HEK293 (cell line): ENCODE results near the gene MLLT3.
A peak's percentile ranks its signal among the peaks of the same experiment; 100 is the strongest.

Experiments
- CTCF ChIA-PET: fragments of 350-600 bp; formaldehyde crosslinking; extraction: SDS; loops from one replicate; lab custom pipeline; 2021; ENCODE audit warnings: antibody characterized with exemption; lab: Yijun Ruan, JAX
- POLR2A ChIA-PET: fragments of 300-600 bp; formaldehyde crosslinking; extraction: SDS; loops from one replicate; lab custom pipeline; 2020; ENCODE audit warnings: antibody characterized with exemption, inconsistent platforms; lab: Yijun Ruan, JAX
- H3K27ac ChIP-seq: fragments of 200-500 bp; sonication (Bioruptor generic); 2 replicates; pipeline ENCODE4 v1.5.1; 2014; ENCODE audit warnings: low read depth, low read length, control low read depth, inconsistent platforms; ENCODE audit errors: extremely low read depth
- H3K36me3 ChIP-seq, 2 experiments: fragments of 200-500 bp in 1 of 2; sonication (Bioruptor generic) in 1 of 2; 1 replicate in 1 of 2; 2 replicates in 1 of 2; pipeline ENCODE4 v1.5.1; 2014 to 2017; ENCODE audit warnings: inconsistent platforms in 2 of 2, low read length in 2 of 2; ENCODE audit not compliant: control insufficient read depth in 2 of 2, insufficient read depth in 1 of 2
- H3K4me1 ChIP-seq: fragments of 200-500 bp; sonication (Bioruptor generic); 2 replicates; pipeline ENCODE4 v1.5.1; 2014; ENCODE audit warnings: mild to moderate bottlenecking, low read length, inconsistent platforms; ENCODE audit not compliant: control insufficient read depth, insufficient read depth
- H3K4me3 ChIP-seq: 2 replicates; pipeline ENCODE4 v1.5.1; 2011; ENCODE audit warnings: low read depth, mild to moderate bottlenecking, control low read depth, low read length, moderate library complexity
- H3K9me3 ChIP-seq: fragments of 200-500 bp; sonication (Bioruptor generic); 2 replicates; pipeline ENCODE4 v1.5.1; 2014; ENCODE audit warnings: low read depth, low read length, inconsistent platforms; ENCODE audit not compliant: control insufficient read depth, insufficient read depth
- BCL11A ChIP-seq: fragments of 450-650 bp; formaldehyde crosslinking; IDR thresholded peaks from 2 replicates; pipeline ENCODE4 v1.5.1; 2016; ENCODE audit warnings: low read depth, missing biosample characterization, missing genetic modification characterization
- FEZF1 ChIP-seq: fragments of 450-650 bp; formaldehyde crosslinking; IDR thresholded peaks from 2 replicates; pipeline ENCODE4 v1.5.1; 2016; ENCODE audit warnings: missing biosample characterization, missing genetic modification characterization
- KLF9 ChIP-seq: fragments of 450-650 bp; formaldehyde crosslinking; IDR thresholded peaks from 2 replicates; pipeline ENCODE4 v1.5.1; 2016; ENCODE audit warnings: missing biosample characterization, missing genetic modification characterization, low read depth
- MYNN ChIP-seq: fragments of 450-650 bp; formaldehyde crosslinking; IDR thresholded peaks from 2 replicates; pipeline ENCODE4 v1.5.1; 2016; ENCODE audit warnings: missing biosample characterization, missing genetic modification characterization, borderline replicate concordance
- SETDB1 ChIP-seq: IDR thresholded peaks from one replicate; pipeline ENCODE4 v1.6.1; 2017; ENCODE audit warnings: mild to moderate bottlenecking, low read length, moderate library complexity, mixed read lengths; ENCODE audit not compliant: insufficient read length
- SP7 ChIP-seq: fragments of 450-650 bp; formaldehyde crosslinking; IDR thresholded peaks from 2 replicates; pipeline ENCODE4 v1.5.1; 2016; ENCODE audit warnings: missing biosample characterization, missing genetic modification characterization
- YY2 ChIP-seq: fragments of 450-650 bp; formaldehyde crosslinking; IDR thresholded peaks from 2 replicates; pipeline ENCODE4 v1.5.1; 2016; ENCODE audit warnings: missing biosample characterization, missing genetic modification characterization
- ZBTB17 ChIP-seq: fragments of 450-650 bp; formaldehyde crosslinking; IDR thresholded peaks from 2 replicates; pipeline ENCODE4 v1.5.1; 2016; ENCODE audit warnings: missing biosample characterization, missing genetic modification characterization
- ZNF23 ChIP-seq: fragments of 450-650 bp; formaldehyde crosslinking; IDR thresholded peaks from 2 replicates; pipeline ENCODE4 v1.5.1; 2016; ENCODE audit warnings: missing biosample characterization, missing genetic modification characterization, borderline replicate concordance
- ZNF335 ChIP-seq: fragments of 450-650 bp; formaldehyde crosslinking; conservative IDR thresholded peaks from 2 replicates; pipeline ENCODE4 v1.5.1; 2016; ENCODE audit warnings: missing biosample characterization, missing genetic modification characterization
- ZNF433 ChIP-seq: fragments of 450-650 bp; formaldehyde crosslinking; IDR thresholded peaks from 2 replicates; pipeline ENCODE4 v1.5.1; 2016; ENCODE audit warnings: missing biosample characterization, missing genetic modification characterization, low read depth
- ZNF600 ChIP-seq: fragments of 450-650 bp; formaldehyde crosslinking; IDR thresholded peaks from 2 replicates; pipeline ENCODE4 v1.5.1; 2016; ENCODE audit warnings: missing biosample characterization, missing genetic modification characterization
- ZNF626 ChIP-seq: fragments of 450-650 bp; sonication (Bioruptor Pico); formaldehyde crosslinking; IDR thresholded peaks from 2 replicates; pipeline ENCODE4 v1.5.1; 2018; ENCODE audit warnings: missing biosample characterization, missing genetic modification characterization, inconsistent platforms
- ZNF677 ChIP-seq: fragments of 450-650 bp; IDR thresholded peaks from 2 replicates; pipeline ENCODE4 v1.5.0; 2018; ENCODE audit warnings: missing biosample characterization, mild to moderate bottlenecking, missing genetic modification characterization, moderate library complexity
- ZNF830 ChIP-seq: fragments of 450-650 bp; IDR thresholded peaks from 2 replicates; pipeline ENCODE4 v1.5.0; 2018; ENCODE audit warnings: missing biosample characterization, missing genetic modification characterization, low read depth, mild to moderate bottlenecking, moderate library complexity
- TF ChIP-seq, protein P1 (sequence below): fragments of 450-650 bp; formaldehyde crosslinking; IDR thresholded peaks from 2 replicates; pipeline ENCODE4 v1.5.1; 2016; ENCODE audit warnings: missing biosample characterization, missing genetic modification characterization, low read depth
- TF ChIP-seq, protein P2 (sequence below): fragments of 450-650 bp; formaldehyde crosslinking; IDR thresholded peaks from 2 replicates; pipeline ENCODE4 v1.5.1; 2016; ENCODE audit warnings: missing biosample characterization, missing genetic modification characterization
- TF ChIP-seq, protein P3 (sequence below): fragments of 450-650 bp; formaldehyde crosslinking; IDR thresholded peaks from 2 replicates; pipeline ENCODE4 v1.5.1; 2017; ENCODE audit warnings: missing biosample characterization, missing genetic modification characterization

The MLLT3 gene

DNA sequence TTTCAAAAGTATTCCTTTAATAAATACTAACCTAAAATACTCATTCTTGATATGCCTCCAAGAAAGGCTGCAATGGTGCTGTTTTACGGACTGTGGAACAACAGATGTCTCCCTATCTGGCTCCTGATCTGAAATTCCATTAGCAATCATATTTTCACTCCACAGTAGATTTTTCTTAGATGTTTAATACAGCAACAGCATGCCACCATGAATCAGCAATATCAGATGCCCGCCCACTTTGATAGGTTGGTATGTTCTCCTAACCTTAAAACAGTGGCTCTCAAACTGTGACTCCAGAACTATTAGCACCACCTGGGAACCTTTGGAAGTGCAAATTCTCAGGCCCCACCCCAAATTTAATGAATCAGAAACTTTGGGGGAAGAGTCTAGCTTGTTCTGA lies 110.2 kb downstream of the MLLT3 start:
- CTCF ChIA-PET: interaction anchor here (0.6 to 1.5 kb wide), 3 partner anchors 8 to 96 kb away, joined by 3 to 4 read pairs (median 4); no protein-coding TSS in a partner anchor
- TF ChIP-seq ZNF600 (tag by site-specific recombination) (no peak), FEZF1 (no peak), ZNF626 (tag by site-specific recombination) (no peak), ZNF335 (no peak), ZNF433 (tag by site-specific recombination) (no peak), ZNF677 (tag by site-specific recombination) (no peak), KLF9 (tag by site-specific recombination) (no peak), BCL11A (no peak), YY2 (tag by site-specific recombination) (no peak), ZNF830 (no peak)
- TF ChIP-seq, protein P1, sequence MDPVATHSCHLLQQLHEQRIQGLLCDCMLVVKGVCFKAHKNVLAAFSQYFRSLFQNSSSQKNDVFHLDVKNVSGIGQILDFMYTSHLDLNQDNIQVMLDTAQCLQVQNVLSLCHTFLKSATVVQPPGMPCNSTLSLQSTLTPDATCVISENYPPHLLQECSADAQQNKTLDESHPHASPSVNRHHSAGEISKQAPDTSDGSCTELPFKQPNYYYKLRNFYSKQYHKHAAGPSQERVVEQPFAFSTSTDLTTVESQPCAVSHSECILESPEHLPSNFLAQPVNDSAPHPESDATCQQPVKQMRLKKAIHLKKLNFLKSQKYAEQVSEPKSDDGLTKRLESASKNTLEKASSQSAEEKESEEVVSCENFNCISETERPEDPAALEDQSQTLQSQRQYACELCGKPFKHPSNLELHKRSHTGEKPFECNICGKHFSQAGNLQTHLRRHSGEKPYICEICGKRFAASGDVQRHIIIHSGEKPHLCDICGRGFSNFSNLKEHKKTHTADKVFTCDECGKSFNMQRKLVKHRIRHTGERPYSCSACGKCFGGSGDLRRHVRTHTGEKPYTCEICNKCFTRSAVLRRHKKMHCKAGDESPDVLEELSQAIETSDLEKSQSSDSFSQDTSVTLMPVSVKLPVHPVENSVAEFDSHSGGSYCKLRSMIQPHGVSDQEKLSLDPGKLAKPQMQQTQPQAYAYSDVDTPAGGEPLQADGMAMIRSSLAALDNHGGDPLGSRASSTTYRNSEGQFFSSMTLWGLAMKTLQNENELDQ (tag by site-specific recombination): no peak
- H3K9me3 ChIP-seq: no peaks in the 10 kb centered on the region
- H3K36me3 ChIP-seq: no peaks in the 10 kb centered on the region
- peaks cover 12% of the 10 kb centered on the region; the same call in 1 of the 2 replicates for H3K4me1 ChIP-seq
- POLR2A ChIA-PET: no interaction called here
- H3K27ac ChIP-seq: no peak overlapping the region
- H3K4me3 ChIP-seq: no peak overlapping the region

DNA sequence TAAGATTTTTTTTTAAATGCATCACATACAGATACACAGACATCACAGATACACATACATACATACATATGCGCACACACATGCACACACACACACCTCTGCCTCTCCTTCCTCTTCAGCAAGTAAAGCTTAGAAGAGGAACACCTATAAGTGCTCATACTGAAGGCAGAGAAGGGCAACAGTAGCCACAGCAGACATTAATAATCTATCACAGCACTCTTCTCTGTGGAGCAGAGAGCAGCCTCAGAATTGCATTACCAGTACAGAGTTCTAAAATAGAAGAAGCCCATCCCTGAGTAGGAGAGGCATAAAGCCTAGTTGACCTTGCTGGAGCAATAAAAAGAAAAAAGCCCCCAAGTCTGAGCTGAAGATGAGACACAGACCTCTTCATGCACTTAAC lies 110.6 kb downstream of the MLLT3 start:
- Histone ChIP-seq H3K4me3 (no peak overlapping the region), H3K4me1 (peaks cover 12% of the 10 kb centered on the region; the same call in 1 of the 2 replicates), H3K9me3 (no peaks in the 10 kb centered on the region), H3K36me3 (no peaks in the 10 kb centered on the region), H3K27ac (no peak overlapping the region)
- ChIA-PET POLR2A (no interaction called here), CTCF (interaction anchor here (0.6 kb wide), 1 partner anchor 97 kb away, joined by 4 read pairs; no protein-coding TSS in a partner anchor)
- TF ChIP-seq SP7 (no peak), MYNN (tag by site-specific recombination) (no peak), ZNF23 (tag by site-specific recombination) (peak; percentile 93; the same call in 1 of the 2 replicates), ZBTB17 (tag by site-specific recombination) (peak; percentile 84), SETDB1 (peak; percentile 38)
- TF ChIP-seq, protein P2, sequence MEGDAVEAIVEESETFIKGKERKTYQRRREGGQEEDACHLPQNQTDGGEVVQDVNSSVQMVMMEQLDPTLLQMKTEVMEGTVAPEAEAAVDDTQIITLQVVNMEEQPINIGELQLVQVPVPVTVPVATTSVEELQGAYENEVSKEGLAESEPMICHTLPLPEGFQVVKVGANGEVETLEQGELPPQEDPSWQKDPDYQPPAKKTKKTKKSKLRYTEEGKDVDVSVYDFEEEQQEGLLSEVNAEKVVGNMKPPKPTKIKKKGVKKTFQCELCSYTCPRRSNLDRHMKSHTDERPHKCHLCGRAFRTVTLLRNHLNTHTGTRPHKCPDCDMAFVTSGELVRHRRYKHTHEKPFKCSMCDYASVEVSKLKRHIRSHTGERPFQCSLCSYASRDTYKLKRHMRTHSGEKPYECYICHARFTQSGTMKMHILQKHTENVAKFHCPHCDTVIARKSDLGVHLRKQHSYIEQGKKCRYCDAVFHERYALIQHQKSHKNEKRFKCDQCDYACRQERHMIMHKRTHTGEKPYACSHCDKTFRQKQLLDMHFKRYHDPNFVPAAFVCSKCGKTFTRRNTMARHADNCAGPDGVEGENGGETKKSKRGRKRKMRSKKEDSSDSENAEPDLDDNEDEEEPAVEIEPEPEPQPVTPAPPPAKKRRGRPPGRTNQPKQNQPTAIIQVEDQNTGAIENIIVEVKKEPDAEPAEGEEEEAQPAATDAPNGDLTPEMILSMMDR (tag by site-specific recombination): no peak
- TF ChIP-seq, protein P3, sequence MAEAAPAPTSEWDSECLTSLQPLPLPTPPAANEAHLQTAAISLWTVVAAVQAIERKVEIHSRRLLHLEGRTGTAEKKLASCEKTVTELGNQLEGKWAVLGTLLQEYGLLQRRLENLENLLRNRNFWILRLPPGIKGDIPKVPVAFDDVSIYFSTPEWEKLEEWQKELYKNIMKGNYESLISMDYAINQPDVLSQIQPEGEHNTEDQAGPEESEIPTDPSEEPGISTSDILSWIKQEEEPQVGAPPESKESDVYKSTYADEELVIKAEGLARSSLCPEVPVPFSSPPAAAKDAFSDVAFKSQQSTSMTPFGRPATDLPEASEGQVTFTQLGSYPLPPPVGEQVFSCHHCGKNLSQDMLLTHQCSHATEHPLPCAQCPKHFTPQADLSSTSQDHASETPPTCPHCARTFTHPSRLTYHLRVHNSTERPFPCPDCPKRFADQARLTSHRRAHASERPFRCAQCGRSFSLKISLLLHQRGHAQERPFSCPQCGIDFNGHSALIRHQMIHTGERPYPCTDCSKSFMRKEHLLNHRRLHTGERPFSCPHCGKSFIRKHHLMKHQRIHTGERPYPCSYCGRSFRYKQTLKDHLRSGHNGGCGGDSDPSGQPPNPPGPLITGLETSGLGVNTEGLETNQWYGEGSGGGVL: no peak
